ENCODE measurements around the gene RBM8A.
A peak's percentile ranks its signal among the peaks of the same experiment; 100 is the strongest.

RBM8A gene

DNA sequence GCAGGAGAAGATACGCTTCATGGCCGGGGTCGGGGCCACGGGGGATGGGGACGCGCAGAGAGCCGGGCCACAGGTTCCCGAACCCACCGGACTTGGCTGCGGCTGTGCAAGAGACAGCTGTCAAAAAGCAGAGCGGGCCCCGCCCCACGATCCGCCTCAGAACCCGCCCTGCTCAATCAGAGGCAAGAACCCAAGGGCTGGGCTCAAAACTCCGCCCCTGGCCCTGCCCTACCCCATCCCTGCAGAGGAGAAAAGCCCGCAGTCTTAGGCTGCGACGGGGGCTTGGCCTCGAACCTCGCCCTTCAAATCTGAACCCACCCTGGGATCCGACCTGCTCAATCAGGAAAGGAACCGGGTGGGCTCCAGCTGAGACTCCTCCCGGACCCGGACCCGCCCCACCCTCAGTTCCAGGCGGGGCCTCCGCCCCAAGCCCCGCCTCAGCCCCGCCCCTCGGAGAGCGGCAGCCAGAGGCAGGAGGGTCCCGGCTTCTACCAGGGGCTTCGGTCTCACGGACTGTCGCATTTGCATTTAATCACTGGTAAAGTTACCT, 41.5 kb downstream of the RBM8A start, which contains the start of gene ANKRD35:
Gene ANKRD35, minus strand, starts transcription at position 129 of the 550 bp plus-strand sequence. Its CDS starts 108 bp downstream, at position 21.
- peak; percentile 67 for DNase-seq (ENCODE audit: low read depth)
- TF ChIP-seq, protein P1, sequence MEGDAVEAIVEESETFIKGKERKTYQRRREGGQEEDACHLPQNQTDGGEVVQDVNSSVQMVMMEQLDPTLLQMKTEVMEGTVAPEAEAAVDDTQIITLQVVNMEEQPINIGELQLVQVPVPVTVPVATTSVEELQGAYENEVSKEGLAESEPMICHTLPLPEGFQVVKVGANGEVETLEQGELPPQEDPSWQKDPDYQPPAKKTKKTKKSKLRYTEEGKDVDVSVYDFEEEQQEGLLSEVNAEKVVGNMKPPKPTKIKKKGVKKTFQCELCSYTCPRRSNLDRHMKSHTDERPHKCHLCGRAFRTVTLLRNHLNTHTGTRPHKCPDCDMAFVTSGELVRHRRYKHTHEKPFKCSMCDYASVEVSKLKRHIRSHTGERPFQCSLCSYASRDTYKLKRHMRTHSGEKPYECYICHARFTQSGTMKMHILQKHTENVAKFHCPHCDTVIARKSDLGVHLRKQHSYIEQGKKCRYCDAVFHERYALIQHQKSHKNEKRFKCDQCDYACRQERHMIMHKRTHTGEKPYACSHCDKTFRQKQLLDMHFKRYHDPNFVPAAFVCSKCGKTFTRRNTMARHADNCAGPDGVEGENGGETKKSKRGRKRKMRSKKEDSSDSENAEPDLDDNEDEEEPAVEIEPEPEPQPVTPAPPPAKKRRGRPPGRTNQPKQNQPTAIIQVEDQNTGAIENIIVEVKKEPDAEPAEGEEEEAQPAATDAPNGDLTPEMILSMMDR (IDR thresholded peaks at IDR 0.05; ENCODE audit: low read length, missing control alignments): no peak
- peak within 1 kb of the TSS; percentile 70 for H3K4me3 ChIP-seq (replicated peaks; ENCODE audit: low read depth, low read length)

DNA sequence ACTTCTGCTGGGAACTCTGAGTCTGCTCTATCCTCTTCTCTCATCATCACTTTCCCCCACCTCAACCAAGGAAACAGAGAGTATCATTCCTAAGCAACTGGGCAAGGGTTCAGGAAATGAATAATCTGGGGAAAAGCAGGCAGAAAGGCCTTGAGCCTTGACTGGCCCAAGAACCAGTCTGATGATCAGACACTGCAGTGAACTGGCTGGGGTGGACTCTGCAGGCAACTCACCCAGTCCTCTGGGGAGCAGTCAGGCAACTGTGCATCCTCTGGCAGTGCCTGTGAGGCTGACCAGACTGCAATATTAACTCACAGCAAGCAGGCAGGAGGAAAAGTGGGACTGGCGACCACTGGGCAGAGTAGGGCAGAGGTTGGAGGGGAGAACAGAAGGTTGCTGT, 42.6 kb downstream of the RBM8A start:
- peak overlapping the region; percentile 70 for H3K4me3 ChIP-seq (replicated peaks; ENCODE audit: low read depth, low read length)
- TF ChIP-seq, protein P1 (IDR thresholded peaks at IDR 0.05; ENCODE audit: low read length, missing control alignments): no peak
- DNase-seq (ENCODE audit: low read depth): peak; percentile 58

- H3K4me3 ChIP-seq (replicated peaks; ENCODE audit: low read depth, low read length): no peak overlapping the region
- no peak for DNase-seq (ENCODE audit: low read depth)
- TF ChIP-seq, protein P1 (IDR thresholded peaks at IDR 0.05; ENCODE audit: low read length, missing control alignments): no peak
Observed at GRCh38 chr1:145879775-145880174, 47.5 kb downstream of the RBM8A start.

DNA sequence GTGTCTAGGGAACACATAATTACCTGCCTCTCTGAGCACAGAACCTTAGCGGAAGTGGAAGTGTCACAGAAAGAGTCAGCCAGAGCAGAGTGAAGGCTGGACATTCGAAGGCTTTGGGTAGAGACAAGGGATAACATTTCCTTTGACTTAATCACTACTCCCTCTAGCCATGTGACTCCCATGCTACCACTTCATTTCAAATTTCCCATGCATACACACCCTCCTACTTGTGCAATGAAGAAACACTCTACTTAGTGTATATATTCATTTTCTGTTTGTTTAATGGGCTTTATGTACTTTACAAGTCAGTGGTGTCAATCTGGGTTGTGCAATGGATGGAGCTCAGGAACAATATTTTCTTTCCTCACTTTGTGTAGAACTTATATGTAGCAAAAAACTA, 48.6 kb downstream of the RBM8A start:
- DNase-seq (ENCODE audit: low read depth): peak; percentile 35
- TF ChIP-seq, protein P1 (IDR thresholded peaks at IDR 0.05; ENCODE audit: low read length, missing control alignments): no peak
- no peak overlapping the region for H3K4me3 ChIP-seq (replicated peaks; ENCODE audit: low read depth, low read length)

DNA sequence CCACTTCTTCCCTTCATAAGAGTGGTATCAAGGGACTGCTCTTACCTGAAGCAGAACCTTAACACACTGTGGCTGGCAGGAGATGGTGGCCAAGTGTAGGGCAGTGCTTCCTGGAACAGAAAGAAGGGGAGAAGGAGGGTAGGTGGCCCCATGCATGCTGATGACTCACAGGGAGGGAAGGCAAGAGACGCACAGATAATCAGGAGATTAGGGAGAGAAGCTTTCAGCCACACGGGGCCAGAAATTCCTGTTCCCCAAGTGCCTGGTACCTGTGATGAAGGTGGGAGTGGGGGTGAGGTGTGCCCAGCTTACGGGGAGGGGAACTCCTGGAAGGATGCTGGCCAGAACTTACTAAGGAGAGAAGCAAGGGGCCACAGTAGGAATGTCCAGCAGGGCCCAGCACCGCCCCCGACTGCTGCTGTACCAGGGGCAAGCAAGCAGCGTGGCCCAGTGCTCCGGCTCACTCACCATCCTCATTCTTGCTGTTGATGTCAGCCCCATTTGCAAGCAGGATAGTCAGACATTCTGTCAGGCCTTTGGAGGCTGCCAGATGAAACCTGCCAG, 49.3 kb downstream of the RBM8A start:
- no peak overlapping the region for H3K4me3 ChIP-seq (replicated peaks; ENCODE audit: low read depth, low read length)
- TF ChIP-seq, protein P1 (IDR thresholded peaks at IDR 0.05; ENCODE audit: low read length, missing control alignments): no peak
- no peak for DNase-seq (ENCODE audit: low read depth)

DNA sequence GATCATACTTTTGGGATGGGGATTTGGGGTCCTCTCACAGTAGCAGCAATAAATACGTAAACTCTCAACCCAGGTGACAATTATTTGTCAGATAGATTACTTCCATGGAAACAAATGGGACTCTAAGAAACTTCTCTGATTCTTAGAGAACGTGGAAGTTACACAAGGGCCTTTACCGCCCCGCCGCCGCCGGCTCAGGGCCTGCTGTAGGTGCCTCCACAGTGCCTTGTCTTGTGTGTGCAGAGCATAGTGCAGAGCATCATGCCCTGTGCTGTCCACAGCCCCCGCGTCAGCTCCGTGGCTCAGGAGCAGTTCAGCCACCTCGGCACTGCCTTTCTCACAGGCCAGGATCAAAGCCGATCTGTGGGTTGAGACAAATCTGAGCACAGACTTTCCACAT, 52.6 kb downstream of the RBM8A start:
- DNase-seq (ENCODE audit: low read depth): no peak
- no peak overlapping the region for H3K4me3 ChIP-seq (replicated peaks; ENCODE audit: low read depth, low read length)
- TF ChIP-seq, protein P1 (IDR thresholded peaks at IDR 0.05; ENCODE audit: low read length, missing control alignments): no peak

Data from fibroblast of pulmonary artery (primary cell).